DND-41 (cell line): Measurements from ENCODE around the gene FOXL2.

Source experiments
- ATAC-seq: fragments of 200-7000 bp; cut with Tn5 transposase; 3 replicates; pipeline ENCODE4 v1.9.1; 2021; ENCODE audit warnings: low read depth; ENCODE audit not compliant: insufficient read depth
- DNase-seq: peaks from one replicate; pipeline ENCODE4 v3.0.0-alpha.2; 2020
- H2AFZ ChIP-seq: 2 replicates; pipeline ENCODE4 v1.6.0; 2012; ENCODE audit warnings: low read depth, low read length
- H3K27ac ChIP-seq: 2 replicates; pipeline ENCODE4 v1.5.1; 2012; ENCODE audit warnings: low read length, inconsistent platforms
- H3K27me3 ChIP-seq: fragments of 200-600 bp; sonication (generic); 2 replicates; pipeline ENCODE4 v1.6.0; 2012; ENCODE audit warnings: low read length, mild to moderate bottlenecking, inconsistent platforms; ENCODE audit not compliant: insufficient read depth, poor library complexity
- H3K36me3 ChIP-seq: 2 replicates; pipeline ENCODE4 v1.5.1; 2012; ENCODE audit warnings: low read length, inconsistent platforms; ENCODE audit not compliant: insufficient read depth
- H3K4me1 ChIP-seq: 2 replicates; pipeline ENCODE4 v1.5.1; 2012; ENCODE audit warnings: mild to moderate bottlenecking, low read length; ENCODE audit not compliant: insufficient read depth
- H3K4me2 ChIP-seq: 2 replicates; pipeline ENCODE4 v1.6.0; 2012; ENCODE audit warnings: mild to moderate bottlenecking, moderate library complexity, low read length, inconsistent platforms; ENCODE audit not compliant: insufficient read depth
- H3K4me3 ChIP-seq, 2 experiments: fragments of 200-600 bp in 1 of 2; shearing (Covaris generic) in 1 of 2; 2 replicates each; pipeline ENCODE4 v1.5.1; 2012 to 2016; ENCODE audit warnings: inconsistent platforms in 2 of 2, low read length in 2 of 2, mild to moderate bottlenecking in 2 of 2, low read depth in 1 of 2, moderate library complexity in 1 of 2
- H3K79me2 ChIP-seq: 2 replicates; pipeline ENCODE4 v1.6.0; 2012; ENCODE audit warnings: low read length, inconsistent platforms; ENCODE audit not compliant: insufficient read depth
- H3K9ac ChIP-seq: 2 replicates; pipeline ENCODE4 v1.6.0; 2012; ENCODE audit warnings: low read depth, mild to moderate bottlenecking, inconsistent platforms, low read length, moderate library complexity
- H3K9me3 ChIP-seq: 2 replicates; pipeline ENCODE4 v1.5.1; 2012; ENCODE audit warnings: low read length, moderate library complexity, mild to moderate bottlenecking, inconsistent platforms; ENCODE audit not compliant: insufficient read depth, severe bottlenecking
- H4K20me1 ChIP-seq: 2 replicates; pipeline ENCODE4 v1.6.0; 2012; ENCODE audit warnings: low read length; ENCODE audit not compliant: insufficient read depth
- CTCF ChIP-seq: IDR thresholded peaks from 2 replicates; pipeline ENCODE4 v1.5.1; 2012; ENCODE audit warnings: borderline replicate concordance, low read length, moderate library complexity, mild to moderate bottlenecking; ENCODE audit not compliant: poor library complexity, severe bottlenecking; ENCODE audit errors: extremely low read depth
- EZH2 ChIP-seq: IDR thresholded peaks from 3 replicates; pipeline ENCODE4 v1.6.1; 2012; ENCODE audit warnings: borderline replicate concordance, low read depth, mild to moderate bottlenecking, moderate library complexity, low read length, inconsistent platforms; ENCODE audit not compliant: severe bottlenecking

FOXL2 gene

GRCh38 chr3:138908846-138909245, 38.1 kb downstream of the FOXL2 start:
- no peak overlapping the region for H3K4me3 ChIP-seq
- no peaks in the 10 kb centered on the region for H3K79me2 ChIP-seq
- no peaks in the 10 kb centered on the region for H3K9me3 ChIP-seq
- no peak for TF ChIP-seq CTCF
- TF ChIP-seq EZH2, result no peak
- no peak for ATAC-seq
- no peaks in the 10 kb centered on the region for H3K36me3 ChIP-seq
- no peaks in the 10 kb centered on the region for H3K27me3 ChIP-seq
- no peaks in the 10 kb centered on the region for H4K20me1 ChIP-seq
- H3K9ac ChIP-seq, result no peak overlapping the region
- H3K27ac ChIP-seq, result no peak overlapping the region
- no peak for DNase-seq
- H2AFZ ChIP-seq, result no peak overlapping the region
- no peaks in the 10 kb centered on the region for H3K4me1 ChIP-seq
- H3K4me2 ChIP-seq, result no peak overlapping the region

GRCh38 chr3:138907539-138907938, 39.4 kb downstream of the FOXL2 start:
- DNase-seq (no peak), ATAC-seq (no peak)
- no peaks in the 10 kb centered on the region for H3K9me3 ChIP-seq
- H3K9ac ChIP-seq, result no peak overlapping the region
- no peaks in the 10 kb centered on the region for H3K27me3 ChIP-seq
- no peaks in the 10 kb centered on the region for H3K36me3 ChIP-seq
- no peak overlapping the region for H3K4me2 ChIP-seq
- no peaks in the 10 kb centered on the region for H3K4me1 ChIP-seq
- H3K27ac ChIP-seq, result no peak overlapping the region
- H3K4me3 ChIP-seq, result no peak overlapping the region
- H4K20me1 ChIP-seq, result no peaks in the 10 kb centered on the region
- no peaks in the 10 kb centered on the region for H3K79me2 ChIP-seq
- TF ChIP-seq EZH2 (no peak), CTCF (no peak)
- no peak overlapping the region for H2AFZ ChIP-seq

- TF ChIP-seq CTCF (no peak), EZH2 (no peak)
- DNase-seq, result no peak
- no peak for ATAC-seq
- Histone ChIP-seq H3K27me3 (no peaks in the 10 kb centered on the region), H3K36me3 (no peaks in the 10 kb centered on the region), H4K20me1 (no peaks in the 10 kb centered on the region), H3K4me3 (no peak overlapping the region), H3K4me2 (no peak overlapping the region), H3K79me2 (no peaks in the 10 kb centered on the region), H3K9me3 (no peaks in the 10 kb centered on the region), H3K27ac (no peak overlapping the region), H2AFZ (no peak overlapping the region), H3K4me1 (no peaks in the 10 kb centered on the region), H3K9ac (no peak overlapping the region)
Observed at GRCh38 chr3:138902171-138902570, 44.8 kb downstream of the FOXL2 start.

- Histone ChIP-seq H3K9ac (no peak overlapping the region), H3K79me2 (no peaks in the 10 kb centered on the region), H4K20me1 (no peaks in the 10 kb centered on the region), H2AFZ (no peak overlapping the region), H3K4me2 (no peak overlapping the region), H3K27me3 (no peaks in the 10 kb centered on the region), H3K36me3 (no peaks in the 10 kb centered on the region), H3K4me3 (no peak overlapping the region), H3K9me3 (no peaks in the 10 kb centered on the region), H3K4me1 (no peaks in the 10 kb centered on the region), H3K27ac (no peak overlapping the region)
- no peak for ATAC-seq
- no peak for DNase-seq
- TF ChIP-seq EZH2, result no peak
- no peak for TF ChIP-seq CTCF
Observed at GRCh38 chr3:138901567-138901966, 45.4 kb downstream of the FOXL2 start.
